HepG2 (cell line): ENCODE measurements around the gene TMEM108. TPM values are rescaled to one million over a fixed set of nuclear protein-coding genes. Genes with fewer than 3 reads are reported as not detected.

Source experiments
- ATAC-seq: fragments of 200-7000 bp; cut with Tn5 transposase; 3 replicates; pipeline ENCODE4 v1.9.1; 2020; ENCODE audit warnings: mild to moderate bottlenecking, moderate library complexity
- BruUV-seq: library from RNA; stranded (reverse); fragments of 400-500 nt; replicated peaks from 2 replicates; lab custom pipeline; 2021; lab: Mats Ljungman, UMichigan
- CTCF ChIA-PET: fragments of 300-600 bp; formaldehyde crosslinking; extraction: SDS; loops from one replicate; lab custom pipeline; 2021; ENCODE audit warnings: low total read pairs, inconsistent platforms, low intra/inter-chr PET ratio; lab: Yijun Ruan, JAX
- POLR2A ChIA-PET: fragments of 350-600 bp; sonication (Branson Sonifier 250); formaldehyde crosslinking; loops from one replicate; lab custom pipeline; 2020; ENCODE audit warnings: antibody characterized with exemption, inconsistent platforms; lab: Yijun Ruan, JAX
- DNase-seq: peaks from one replicate; pipeline ENCODE4 v3.0.0-alpha.2; 2015; ENCODE audit warnings: low spot score
- FAIRE-seq: peaks from 3 replicates; lab custom pipeline; 2011; peaks lifted over from hg19 to GRCh38; lab: Jason Lieb, UNC
- H2AFZ ChIP-seq: one replicate; pipeline ENCODE4 v1.6.1; 2011; ENCODE audit warnings: low read length, inconsistent platforms
- H3K27ac ChIP-seq: fragments of 300-600 bp; 3 replicates; pipeline ENCODE4 v1.8.0; 2011; ENCODE audit warnings: mixed run types, mild to moderate bottlenecking, mixed read lengths, low read length, inconsistent platforms; ENCODE audit not compliant: insufficient read depth; ENCODE audit errors: extremely low read length
- H3K27me3 ChIP-seq, 2 experiments: fragments of 200-600 bp in 1 of 2; 2 replicates in 1 of 2; 3 replicates in 1 of 2; pipeline versions ENCODE4 v1.6.0 to v1.8.0; 2011; ENCODE audit warnings: low read length in 2 of 2, mild to moderate bottlenecking in 2 of 2, moderate library complexity in 2 of 2, inconsistent platforms in 1 of 2; ENCODE audit not compliant: insufficient read depth in 2 of 2, control insufficient read depth in 1 of 2
- H3K36me3 ChIP-seq, 2 experiments: fragments of 200-600 bp in 1 of 2; replicated peaks in 1 of 2; 2 replicates in 1 of 2; 3 replicates in 1 of 2; pipeline versions ENCODE4 v1.5.1 to v1.8.0; 2011; ENCODE audit warnings: low read length in 2 of 2, inconsistent platforms in 1 of 2; ENCODE audit not compliant: insufficient read depth in 2 of 2, control insufficient read depth in 1 of 2
- H3K4me1 ChIP-seq: 2 replicates; pipeline ENCODE4 v1.5.1; 2012; ENCODE audit warnings: low read length, inconsistent platforms; ENCODE audit not compliant: insufficient read depth
- H3K4me2 ChIP-seq: 2 replicates; pipeline ENCODE4 v1.6.0; 2011; ENCODE audit warnings: low read depth, low read length, inconsistent platforms
- H3K4me3 ChIP-seq, 3 experiments: fragments of 200-600 bp in 1 of 3; sonication (generic), shearing (Covaris generic) in 1 of 3; replicated peaks in 1 of 3; 2 replicates each; pipeline ENCODE4 v1.5.1; 2011 to 2016; ENCODE audit warnings: low read length in 3 of 3, inconsistent platforms in 2 of 3, low read depth in 2 of 3, mild to moderate bottlenecking in 2 of 3, control low read depth in 1 of 3, mixed read lengths in 1 of 3; ENCODE audit not compliant: insufficient read depth in 1 of 3
- H3K79me2 ChIP-seq: one replicate; pipeline ENCODE4 v1.6.1; 2011; ENCODE audit warnings: low read length, inconsistent platforms; ENCODE audit not compliant: insufficient read depth
- H3K9ac ChIP-seq: 2 replicates; pipeline ENCODE4 v1.6.0; 2011; ENCODE audit warnings: mild to moderate bottlenecking, low read depth, low read length, inconsistent platforms; ENCODE audit not compliant: insufficient read depth
- H3K9me3 ChIP-seq: 2 replicates; pipeline ENCODE4 v1.5.1; 2012; ENCODE audit warnings: mild to moderate bottlenecking, low read length
- H4K20me1 ChIP-seq: 2 replicates; pipeline ENCODE4 v1.6.0; 2011; ENCODE audit warnings: inconsistent platforms, mild to moderate bottlenecking, low read length, moderate library complexity; ENCODE audit not compliant: insufficient read depth
- EZH2 ChIP-seq: conservative IDR thresholded peaks from 2 replicates; pipeline ENCODE4 v1.6.1; 2012; ENCODE audit warnings: mild to moderate bottlenecking, low read depth, low read length, moderate library complexity
- HDAC1 ChIP-seq: sonication (generic); formaldehyde crosslinking; IDR thresholded peaks from 2 replicates; pipeline ENCODE4 v1.5.1; 2020; ENCODE audit warnings: mild to moderate bottlenecking, missing genetic modification reagents
- MBD4 ChIP-seq: IDR thresholded peaks from 2 replicates; pipeline ENCODE4 v1.6.1; 2012; ENCODE audit warnings: low read length, inconsistent platforms, borderline replicate concordance
- NCOA1 ChIP-seq: sonication (generic); formaldehyde crosslinking; IDR thresholded peaks from 2 replicates; pipeline ENCODE4 v1.9.0; 2021; ENCODE audit warnings: missing genetic modification reagents
- NFIC ChIP-seq: IDR thresholded peaks from 2 replicates; pipeline ENCODE4 v1.6.1; 2012; ENCODE audit warnings: mild to moderate bottlenecking, low read length, inconsistent platforms
- PHF20 ChIP-seq: sonication (generic); formaldehyde crosslinking; IDR thresholded peaks from 2 replicates; pipeline ENCODE4 v1.5.0; 2020; ENCODE audit warnings: mild to moderate bottlenecking, missing genetic modification reagents
- ZNF75D ChIP-seq: sonication (generic); formaldehyde crosslinking; IDR thresholded peaks from 2 replicates; pipeline ENCODE4 v1.8.1; 2023; ENCODE audit warnings: missing genetic modification reagents, mild to moderate bottlenecking, borderline replicate concordance
- WGBS: methylation state at CpG from one replicate; pipeline ENCODE4 v1.1.6; 2017; ENCODE audit warnings: low lambda C conversion rate; 5-methylcytosine and 5-hydroxymethylcytosine counted together
- in situ Hi-C: cut with HindIII; loops from 2 replicates; pipeline ENCODE4 v1.10.0; 2017; ENCODE audit warnings: low pct_unique_long_range_greater_than_20kb; ENCODE audit not compliant: extremely low pct_ligation_motif_present
- intact Hi-C: fragments of 100-400 bp; cut with micrococcal nuclease; formaldehyde crosslinking; loops from one replicate; pipeline ENCODE4 v1.10.0; 2022; ENCODE audit not compliant: unreplicated experiment
- polyA plus RNA-seq, 8 experiments: library from polyadenylated mRNA; depleted of rRNA in 3 of 8; stranded (reverse) in 7 of 8; unstranded in 1 of 8; fragments of >200 nt; fragmentation: Illumina TruSeq in 4 of 8; extraction: Trizol in 4 of 8; gene quantifications; 2 replicates each; pipeline versions ENCODE4 v1.2.1 to v1.2.3, GENCODE V29; 2011 to 2016; ENCODE audit warnings: low read depth in 4 of 8, missing spikeins in 1 of 8, mixed read lengths in 1 of 8; ENCODE audit not compliant: insufficient read depth in 1 of 8
- total RNA-seq, 5 experiments: library from RNA; depleted of rRNA; stranded (reverse); fragments of >200 nt; fragmentation: Illumina TruSeq; extraction: Trizol; gene quantifications; 2 replicates each; pipeline ENCODE4 v1.2.3, GENCODE V29; 2016; ENCODE audit warnings: low read depth in 1 of 5
- TF ChIP-seq, protein P1 (sequence below): sonication (generic); formaldehyde crosslinking; IDR thresholded peaks from 2 replicates; pipeline ENCODE4 v1.4.0; 2020; ENCODE audit warnings: mild to moderate bottlenecking, missing genetic modification reagents

TMEM108 gene
- total and polyA plus RNA-seq, 2 of the 13 experiments (the other 11 are each of a cell fraction or from before 2014, with no cell fraction given): not detected

DNA sequence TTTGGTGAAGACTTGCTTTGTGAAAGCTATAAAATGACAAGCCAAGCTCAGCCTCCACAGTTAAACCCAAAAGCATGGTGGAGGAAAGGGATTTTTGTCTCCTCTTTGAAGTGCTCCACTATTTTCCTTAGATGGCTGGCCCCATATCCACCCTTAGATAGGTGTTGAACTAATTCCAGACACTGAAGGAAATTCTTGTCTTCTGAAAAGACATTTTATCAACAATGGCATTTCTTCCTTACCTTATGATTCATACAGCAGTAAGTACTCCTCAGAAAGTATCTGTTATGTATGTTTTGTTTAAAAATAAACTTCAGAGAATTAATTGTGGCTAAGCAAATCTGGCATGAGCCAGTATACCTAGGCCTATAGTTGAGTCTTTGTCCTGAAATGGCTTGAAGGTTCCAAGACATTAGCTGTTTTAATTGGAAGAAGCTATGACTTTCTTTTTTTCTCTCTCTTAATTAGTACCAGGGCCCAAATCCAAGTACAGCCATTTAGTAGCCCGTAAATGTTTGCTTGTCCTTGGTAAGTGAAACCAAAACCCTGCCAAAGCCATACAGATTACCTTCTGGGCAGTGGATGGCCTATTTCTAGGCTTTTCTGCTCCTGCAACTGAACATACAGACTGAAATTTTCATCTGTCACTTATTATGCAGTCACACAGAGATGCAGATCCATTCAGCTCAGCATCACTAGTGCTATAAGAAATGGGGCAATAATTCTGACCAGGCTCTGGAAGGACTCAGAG is 356.5 kb downstream of the TMEM108 start:
- Histone ChIP-seq H3K79me2 (no peaks in the 10 kb centered on the region), H3K36me3 (no peaks in the 10 kb centered on the region), H2AFZ (no peak overlapping the region), H3K4me2 (no peak overlapping the region), H3K27ac (no peak overlapping the region)
- FAIRE-seq: no peak
- no TSS peak for BruUV-seq
- TF ChIP-seq, protein P1, sequence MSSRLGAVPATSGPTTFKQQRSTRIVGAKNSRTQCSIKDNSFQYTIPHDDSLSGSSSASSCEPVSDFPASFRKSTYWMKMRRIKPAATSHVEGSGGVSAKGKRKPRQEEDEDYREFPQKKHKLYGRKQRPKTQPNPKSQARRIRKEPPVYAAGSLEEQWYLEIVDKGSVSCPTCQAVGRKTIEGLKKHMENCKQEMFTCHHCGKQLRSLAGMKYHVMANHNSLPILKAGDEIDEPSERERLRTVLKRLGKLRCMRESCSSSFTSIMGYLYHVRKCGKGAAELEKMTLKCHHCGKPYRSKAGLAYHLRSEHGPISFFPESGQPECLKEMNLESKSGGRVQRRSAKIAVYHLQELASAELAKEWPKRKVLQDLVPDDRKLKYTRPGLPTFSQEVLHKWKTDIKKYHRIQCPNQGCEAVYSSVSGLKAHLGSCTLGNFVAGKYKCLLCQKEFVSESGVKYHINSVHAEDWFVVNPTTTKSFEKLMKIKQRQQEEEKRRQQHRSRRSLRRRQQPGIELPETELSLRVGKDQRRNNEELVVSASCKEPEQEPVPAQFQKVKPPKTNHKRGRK (CRISPR knock-in tag): no peak
- TF ChIP-seq MBD4: no peak
- TF ChIP-seq EZH2: no peak
- TF ChIP-seq, all 625 proteins: peak for 0
- no peak overlapping the region for H3K9ac ChIP-seq
- intact Hi-C loops: no loop called here
- no peaks in the 10 kb centered on the region for H3K9me3 ChIP-seq
- WGBS: 9% methylated on average over 1 of the region's 1 CpG
- in situ Hi-C loops: loop anchor here (25.0 kb wide), 1 partner anchor 857 kb away; no protein-coding TSS in a partner anchor
- ChIA-PET POLR2A (no interaction called here), CTCF (no interaction called here)
- H3K27me3 ChIP-seq: peaks cover 2 to 4% of the 10 kb centered on the region in 2 experiments; a peak in 2 of 5 replicates
- ATAC-seq (no peak), DNase-seq (no peak)
- no peaks in the 10 kb centered on the region for H4K20me1 ChIP-seq
- no peak overlapping the region for H3K4me3 ChIP-seq
- peaks cover 11% of the 10 kb centered on the region for H3K4me1 ChIP-seq

- no peak overlapping the region for H3K27ac ChIP-seq
- WGBS: 15% methylated on average over 9 of the region's 10 CpGs
- DNase-seq: no peak
- TF ChIP-seq HDAC1: no peak
- TF ChIP-seq PHF20 (CRISPR knock-in tag): no peak
- TF ChIP-seq ZNF75D (CRISPR knock-in tag): no peak
- TF ChIP-seq NFIC: no peak
- no peak for TF ChIP-seq NCOA1 (CRISPR knock-in tag)
These were observed 358.7 kb downstream of the TMEM108 start for GRCh38 chr3:133396906-133397305.

More at GRCh38 chr3:133396906-133397305, 358.7 kb downstream of the TMEM108 start:
- H2AFZ ChIP-seq: no peak overlapping the region
- H3K79me2 ChIP-seq: no peaks in the 10 kb centered on the region
- ATAC-seq: no peak
- H3K4me2 ChIP-seq: no peak overlapping the region
- H3K27me3 ChIP-seq: peaks cover 0 to 4% of the 10 kb centered on the region in 2 experiments; a peak in 2 of 5 replicates
- intact Hi-C loops (no loop called here), in situ Hi-C loops (loop anchor here (25.0 kb wide), 1 partner anchor 860 kb away; no protein-coding TSS in a partner anchor)
- H4K20me1 ChIP-seq: no peaks in the 10 kb centered on the region
- ChIA-PET POLR2A (no interaction called here), CTCF (no interaction called here)
- H3K9me3 ChIP-seq: no peaks in the 10 kb centered on the region
- no peaks in the 10 kb centered on the region for H3K36me3 ChIP-seq
- no peaks in the 10 kb centered on the region for H3K4me1 ChIP-seq
- H3K9ac ChIP-seq: no peak overlapping the region
- BruUV-seq: no TSS peak
- FAIRE-seq: no peak
- no peak overlapping the region for H3K4me3 ChIP-seq
